OCI-LY7 (cell line): ENCODE measurements around the gene PHYKPL.

Experiments used
- CTCF ChIP-seq: fragments of 200-600 bp; sonication (generic); conservative IDR thresholded peaks from 2 replicates; pipeline ENCODE4 v1.5.1; 2014; ENCODE audit warnings: mild to moderate bottlenecking, antibody characterized with exemption, low read length, moderate library complexity, mixed read lengths
- EZH2phosphoT487 ChIP-seq: fragments of 200-600 bp; sonication (generic); IDR thresholded peaks from 2 replicates; pipeline ENCODE4 v1.6.1; 2018; ENCODE audit warnings: low read depth, borderline replicate concordance, mild to moderate bottlenecking, mixed run types, antibody characterized with exemption, low read length, moderate library complexity, mixed read lengths

- TF ChIP-seq CTCF, result no peak
- TF ChIP-seq EZH2phosphoT487, result no peak
Measured at GRCh38 chr5:178231539-178232123, 971 bp downstream of the PHYKPL start.
